ENCODE data around the gene OR1L6.

OR1L6 gene, protein sequence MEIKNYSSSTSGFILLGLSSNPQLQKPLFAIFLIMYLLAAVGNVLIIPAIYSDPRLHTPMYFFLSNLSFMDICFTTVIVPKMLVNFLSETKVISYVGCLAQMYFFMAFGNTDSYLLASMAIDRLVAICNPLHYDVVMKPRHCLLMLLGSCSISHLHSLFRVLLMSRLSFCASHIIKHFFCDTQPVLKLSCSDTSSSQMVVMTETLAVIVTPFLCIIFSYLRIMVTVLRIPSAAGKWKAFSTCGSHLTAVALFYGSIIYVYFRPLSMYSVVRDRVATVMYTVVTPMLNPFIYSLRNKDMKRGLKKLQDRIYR

DNA sequence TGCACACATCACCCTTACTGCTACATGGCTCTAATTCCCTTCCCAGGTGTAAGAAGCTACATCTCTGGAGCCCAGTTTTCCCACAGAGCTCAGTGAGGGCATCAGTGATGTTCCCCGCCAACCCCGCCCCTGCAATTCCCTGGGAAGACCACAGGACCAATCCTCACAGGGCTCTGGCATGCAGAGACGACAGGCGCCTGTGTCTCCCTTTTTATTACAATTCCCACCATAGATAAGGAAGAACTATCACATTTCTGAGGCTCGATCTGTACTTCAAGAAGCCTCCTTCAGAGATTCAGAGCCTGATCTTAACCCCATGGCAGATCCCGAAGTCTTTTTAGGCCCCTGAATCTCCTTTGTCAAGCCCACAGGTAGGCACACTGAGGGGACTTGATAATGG lies at the start of gene OR1L6:
Gene OR1L6, plus strand, starts transcription at position 301 of the 400 bp plus-strand sequence. CDS start 7,545 bp downstream, outside the sequence.
- no peak for DNase-seq (ENCODE audit: low spot score)

- no peak for DNase-seq (ENCODE audit: low spot score)
These were observed 46.4 kb upstream of the OR1L6 start for GRCh38 chr9:122695696-122696095.

GRCh38 chr9:122718038-122718437 lies 24.1 kb upstream of the OR1L6 start:
- no peak for DNase-seq (ENCODE audit: low spot score)

DNA sequence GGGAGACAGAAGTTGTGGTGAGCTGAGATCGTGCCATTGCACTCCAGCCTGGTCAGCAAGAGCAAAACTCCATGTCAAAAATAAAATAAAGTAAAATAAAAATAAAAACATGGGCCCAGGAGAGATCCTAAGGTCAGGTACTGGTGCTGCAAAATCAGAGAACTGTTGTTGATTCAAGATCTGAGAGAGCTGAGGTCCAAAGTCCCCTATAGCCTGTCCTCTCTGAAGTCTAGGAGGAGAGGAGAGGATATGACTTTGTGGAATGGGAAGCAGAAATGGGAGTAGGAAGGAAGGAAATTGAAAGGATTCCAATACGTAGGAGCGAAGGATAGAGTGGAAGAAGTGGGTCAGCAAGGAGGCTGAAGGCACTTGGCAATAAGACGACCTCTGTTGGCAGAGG lies 22.9 kb upstream of the OR1L6 start:
- DNase-seq (ENCODE audit: low spot score) = no peak

DNA sequence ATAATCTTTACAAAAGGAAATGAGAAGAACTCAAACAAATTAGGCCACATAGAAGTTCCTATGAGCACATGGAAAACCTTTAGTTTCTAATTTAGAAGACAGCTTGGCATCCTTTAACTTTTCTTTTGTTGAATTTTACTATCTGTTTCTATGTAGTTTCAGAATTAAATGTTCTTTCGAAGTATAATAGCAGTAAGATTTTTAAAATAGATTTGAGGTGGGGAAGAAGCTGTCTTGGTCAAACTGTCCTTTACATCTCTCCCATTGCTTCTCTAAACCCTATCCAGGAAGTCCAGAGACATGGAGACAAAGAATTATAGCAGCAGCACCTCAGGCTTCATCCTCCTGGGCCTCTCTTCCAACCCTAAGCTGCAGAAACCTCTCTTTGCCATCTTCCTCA lies 18.4 kb upstream of the OR1L6 start, which contains the start of gene OR1L4:
Gene OR1L4, plus strand, starts transcription at position 301 of the 400 bp plus-strand sequence. Its CDS starts 0 bp downstream, at position 301.
- DNase-seq (ENCODE audit: low spot score) = no peak

GRCh38 chr9:122754825-122755224 lies 12.7 kb downstream of the OR1L6 start:
- DNase-seq (ENCODE audit: low spot score) = no peak

DNA sequence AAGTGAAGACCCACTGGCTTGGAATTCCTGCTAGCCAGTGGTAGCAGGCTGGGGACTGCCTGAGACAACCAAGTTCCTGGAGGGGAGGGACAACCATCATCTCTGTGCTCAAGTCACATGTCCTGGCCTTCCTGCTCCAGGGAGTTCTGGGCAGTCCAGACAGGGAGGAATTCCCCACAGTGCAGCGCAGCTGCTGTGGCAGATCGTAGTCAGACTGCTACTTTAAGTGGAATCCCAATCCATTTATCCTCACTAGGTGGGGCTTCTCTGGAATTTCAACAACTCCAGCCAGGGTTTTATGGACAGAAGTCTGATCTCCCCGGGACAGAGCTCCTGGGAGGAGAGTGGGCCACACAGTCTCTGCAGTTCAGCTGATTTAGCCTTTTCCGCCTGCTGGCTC lies 25.7 kb downstream of the OR1L6 start:
- no peak for DNase-seq (ENCODE audit: low spot score)

- no peak for DNase-seq (ENCODE audit: low spot score)
These were observed 34.9 kb downstream of the OR1L6 start for GRCh38 chr9:122777052-122777451.

GRCh38 chr9:122777935-122778627 lies 36.0 kb downstream of the OR1L6 start:
- DNase-seq (ENCODE audit: low spot score) = no peak

- DNase-seq (ENCODE audit: low spot score) = no peak
These were observed 37.1 kb downstream of the OR1L6 start for GRCh38 chr9:122779181-122779580.

DNA sequence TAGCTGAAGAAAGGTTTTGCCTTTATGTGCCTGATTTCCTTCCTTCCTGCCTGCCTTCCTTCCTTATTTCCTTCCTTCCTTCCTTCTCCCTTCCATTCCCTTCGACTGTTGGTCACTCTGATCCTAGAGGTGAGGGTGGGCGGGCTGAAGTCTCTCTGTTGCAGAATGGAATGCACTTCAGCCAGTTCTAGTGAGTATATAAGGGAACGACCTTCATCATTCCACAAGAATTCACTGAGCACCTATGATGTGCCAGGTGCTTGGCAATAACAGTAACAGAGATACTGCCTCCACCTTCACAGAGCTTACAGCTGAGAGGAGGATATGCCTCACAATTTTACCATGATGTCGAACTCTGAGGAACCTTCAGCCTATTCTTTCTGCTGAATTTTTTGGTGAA lies 37.9 kb downstream of the OR1L6 start:
- no peak for DNase-seq (ENCODE audit: low spot score)

DNA sequence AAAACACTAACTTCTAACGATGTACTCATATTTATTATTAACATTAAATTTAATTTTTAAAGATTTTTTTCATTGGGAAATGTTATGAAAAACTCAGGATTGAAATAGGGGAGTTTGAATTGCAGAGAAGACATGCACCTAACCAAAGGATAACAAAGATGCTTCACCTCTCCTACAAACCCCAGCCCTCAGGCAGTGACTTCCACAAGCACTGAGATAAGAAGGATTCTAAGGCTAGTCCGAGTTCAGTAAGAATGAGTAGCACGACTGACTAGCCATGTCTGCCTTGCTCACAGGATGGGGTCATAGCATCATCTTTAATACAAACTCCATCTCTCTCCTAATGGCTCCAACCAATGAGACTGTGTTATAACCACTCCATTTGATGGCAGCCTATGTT lies 39.6 kb downstream of the OR1L6 start:
- no peak for DNase-seq (ENCODE audit: low spot score)

DNA sequence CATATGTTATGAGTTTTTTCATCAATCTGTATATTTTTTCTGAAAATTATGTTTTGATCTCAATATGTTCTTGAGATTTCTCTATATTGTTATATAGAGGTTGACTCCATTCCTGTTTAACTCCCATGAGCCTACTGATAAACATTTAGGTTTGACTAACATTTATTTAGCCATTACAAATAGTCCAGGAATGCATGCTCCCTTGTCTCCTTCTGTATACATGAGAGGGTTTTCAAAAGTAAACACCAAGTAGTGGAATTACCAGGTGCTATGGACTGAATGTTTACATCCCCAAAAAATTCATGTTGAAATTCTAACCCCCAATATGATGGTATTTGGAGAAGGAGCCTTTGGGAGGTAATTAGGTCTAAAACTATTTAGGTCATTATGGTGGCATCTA lies 43.2 kb downstream of the OR1L6 start:
- DNase-seq (ENCODE audit: low spot score) = no peak

DNA sequence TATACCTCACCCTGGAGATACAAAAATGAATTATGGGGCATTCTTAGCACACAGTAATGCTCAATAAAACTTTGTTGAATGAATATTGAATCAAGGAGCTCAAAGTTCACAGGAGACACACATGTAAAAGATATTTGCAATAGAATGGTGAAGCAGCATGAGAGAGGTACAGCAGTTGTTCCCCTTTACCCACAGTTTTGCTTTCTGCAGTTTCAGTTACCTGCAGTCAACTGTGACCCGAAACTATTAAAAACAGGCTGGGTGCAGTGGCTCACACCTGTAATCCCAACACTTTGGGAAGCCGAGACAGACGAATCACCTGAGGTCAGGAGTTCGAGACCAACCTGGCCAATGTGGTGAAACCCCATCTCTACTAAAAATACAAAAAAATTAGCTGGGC lies 44.2 kb downstream of the OR1L6 start:
- no peak for DNase-seq (ENCODE audit: low spot score)

DNA sequence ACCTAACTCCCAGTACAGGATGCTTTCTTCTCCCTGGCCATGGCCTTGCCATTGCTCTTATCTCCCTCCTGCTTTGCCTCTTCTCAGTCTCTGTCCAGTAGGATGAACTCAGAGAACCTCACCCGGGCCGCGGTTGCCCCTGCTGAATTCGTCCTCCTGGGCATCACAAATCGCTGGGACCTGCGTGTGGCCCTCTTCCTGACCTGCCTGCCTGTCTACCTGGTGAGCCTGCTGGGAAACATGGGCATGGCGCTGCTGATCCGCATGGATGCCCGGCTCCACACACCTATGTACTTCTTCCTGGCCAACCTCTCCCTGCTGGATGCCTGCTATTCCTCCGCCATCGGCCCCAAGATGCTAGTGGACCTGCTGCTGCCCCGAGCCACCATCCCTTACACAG lies 46.7 kb downstream of the OR1L6 start, which contains the start of gene OR5C1:
Gene OR5C1, plus strand, starts transcription at position 103 of the 400 bp plus-strand sequence. Its CDS starts 0 bp downstream, at position 103.
- no peak for DNase-seq (ENCODE audit: low spot score)

- no peak for DNase-seq (ENCODE audit: low spot score)
These were observed 47.3 kb downstream of the OR1L6 start for GRCh38 chr9:122789256-122790046.

DNA sequence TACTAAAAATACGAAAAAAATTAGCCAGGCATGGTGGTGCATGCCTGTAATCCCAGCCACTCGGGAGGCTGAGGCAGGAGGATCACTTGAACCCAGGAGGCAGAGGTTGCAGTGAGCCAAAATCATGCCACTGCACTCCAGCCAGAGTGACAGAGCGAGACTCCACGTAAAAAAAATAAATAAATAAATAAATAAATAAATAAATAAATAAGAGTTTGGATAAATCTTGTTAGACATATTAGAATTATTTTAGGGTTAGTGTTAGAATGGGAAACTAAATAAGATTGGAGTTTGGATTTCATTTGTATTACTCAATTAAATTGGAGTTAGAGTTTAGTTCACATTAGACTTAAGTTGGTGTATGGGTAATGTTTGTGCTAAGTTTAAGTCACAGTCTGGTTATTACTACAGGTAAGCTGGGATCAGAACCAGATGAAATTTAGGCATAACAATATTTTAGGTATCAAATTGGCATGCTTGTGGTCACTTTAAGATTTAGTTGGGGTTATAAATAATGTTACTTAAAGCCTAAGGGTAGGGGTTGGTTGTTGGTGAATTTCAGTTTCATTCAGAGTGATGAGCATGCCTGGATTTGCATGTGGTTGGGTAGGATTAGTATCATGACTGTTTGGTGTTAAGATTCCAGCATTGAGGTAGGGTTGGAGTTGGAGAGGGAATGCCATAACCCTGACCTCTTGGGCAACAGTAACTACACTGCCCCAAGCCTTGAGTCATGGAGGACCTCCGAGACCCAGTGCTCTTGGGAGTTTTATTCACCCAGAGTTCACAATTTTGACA lies 50.0 kb downstream of the OR1L6 start:
- no peak for DNase-seq (ENCODE audit: low spot score)

DNA sequence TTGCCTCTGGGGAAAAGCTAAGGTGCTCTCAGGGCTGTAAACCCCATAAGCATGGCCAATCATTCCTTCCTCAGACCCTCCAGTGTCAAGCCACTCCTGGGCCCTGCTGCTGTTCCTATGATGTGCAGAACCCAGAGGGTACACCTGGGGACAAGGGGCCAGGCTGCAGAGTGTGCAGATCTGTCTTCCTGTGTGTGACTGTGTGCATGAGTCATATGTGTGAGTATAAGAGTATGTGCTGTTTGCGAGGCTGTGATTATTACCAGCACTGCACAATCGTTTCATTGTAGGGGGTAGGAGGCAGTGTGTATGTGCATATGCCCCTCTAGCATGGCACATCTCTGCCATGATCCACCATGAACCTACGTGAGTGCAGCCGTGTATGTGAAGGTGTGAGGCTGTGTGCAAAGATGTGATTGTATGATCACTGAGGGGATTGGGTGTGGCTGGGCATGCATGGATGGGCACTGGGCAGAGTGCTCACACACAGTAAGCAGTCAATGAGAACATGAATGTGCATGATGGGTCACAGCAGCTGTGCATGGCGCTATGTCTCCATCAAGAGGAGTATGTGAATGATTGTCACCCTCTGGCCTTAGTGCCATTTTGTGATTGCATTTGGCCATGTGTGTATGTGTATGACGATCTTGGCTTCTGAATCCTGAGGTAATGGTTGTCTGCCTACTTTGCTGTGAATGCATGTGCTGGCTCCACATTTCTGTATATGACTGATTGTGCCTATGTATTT lies 55.4 kb downstream of the OR1L6 start:
- no peak for DNase-seq (ENCODE audit: low spot score)
